Fibroblast of lung (primary cell): ENCODE data around the gene RTN4RL2. TPM values are rescaled to one million over a fixed set of nuclear protein-coding genes. Genes with fewer than 3 reads are reported as not detected.

Experiments used
- DNase-seq, 2 donors: peaks; one replicate each; pipeline versions ENCODE4 v3.0.0 to v3.0.0-alpha.2; 2010; ENCODE audit warnings: low read depth in 2 of 2
- H2AFZ ChIP-seq: 2 replicates; pipeline ENCODE4 v1.5.1; 2012; ENCODE audit warnings: low read length, control low read depth, inconsistent platforms
- H3K27ac ChIP-seq: 2 replicates; pipeline ENCODE4 v1.5.1; 2011; ENCODE audit warnings: low read length, control low read depth; ENCODE audit not compliant: insufficient read depth
- H3K27me3 ChIP-seq: 2 replicates; pipeline ENCODE4 v1.5.1; 2011; ENCODE audit warnings: mild to moderate bottlenecking, low read length; ENCODE audit not compliant: control insufficient read depth, insufficient read depth
- H3K36me3 ChIP-seq: 2 replicates; pipeline ENCODE4 v1.5.1; 2011; ENCODE audit warnings: low read length; ENCODE audit not compliant: control insufficient read depth, insufficient read depth
- H3K4me1 ChIP-seq: 2 replicates; pipeline ENCODE4 v1.5.1; 2011; ENCODE audit warnings: low read length; ENCODE audit not compliant: control insufficient read depth, insufficient read depth; ENCODE audit errors: extremely low read depth
- H3K4me2 ChIP-seq: 2 replicates; pipeline ENCODE4 v1.5.1; 2011; ENCODE audit warnings: low read length, control low read depth; ENCODE audit not compliant: insufficient read depth; ENCODE audit errors: extremely low read depth
- H3K4me3 ChIP-seq, 4 experiments: fragments of 200-600 bp in 1 of 4; sonication (generic) in 1 of 4; replicated peaks in 1 of 4; 2 replicates each; pipeline ENCODE4 v1.5.1; 2011 to 2016; ENCODE audit warnings: low read length in 4 of 4, low read depth in 3 of 4, mild to moderate bottlenecking in 3 of 4, control low read depth in 2 of 4, inconsistent platforms in 1 of 4, mixed read lengths in 1 of 4; ENCODE audit not compliant: insufficient read depth in 1 of 4; ENCODE audit errors: control extremely low read depth in 1 of 4
- H3K79me2 ChIP-seq: 2 replicates; pipeline ENCODE4 v1.5.1; 2012; ENCODE audit warnings: mild to moderate bottlenecking, low read length, inconsistent platforms; ENCODE audit not compliant: control insufficient read depth, insufficient read depth
- H3K9ac ChIP-seq: 2 replicates; pipeline ENCODE4 v1.5.1; 2011; ENCODE audit warnings: mild to moderate bottlenecking, low read length, control low read depth; ENCODE audit not compliant: insufficient read depth
- H3K9me3 ChIP-seq: 2 replicates; pipeline ENCODE4 v1.5.1; 2012; ENCODE audit warnings: low read depth, low read length; ENCODE audit not compliant: control insufficient read depth, insufficient read depth
- H4K20me1 ChIP-seq: 2 replicates; pipeline ENCODE4 v1.5.1; 2011; ENCODE audit warnings: low read length; ENCODE audit not compliant: control insufficient read depth, insufficient read depth; ENCODE audit errors: extremely low read depth
- EZH2 ChIP-seq: IDR thresholded peaks from 2 replicates; pipeline ENCODE4 v1.5.1; 2012; ENCODE audit warnings: low read length, control low read depth, mild to moderate bottlenecking; ENCODE audit errors: missing control alignments
- polyA plus RNA-seq, 2 donors: library from polyadenylated mRNA; depleted of rRNA in 1 of 2; stranded (reverse) in 1 of 2; unstranded in 1 of 2; fragments of >200 nt; gene quantifications; 2 replicates each; pipeline ENCODE4 v1.2.1, GENCODE V29; 2011 to 2012; ENCODE audit warnings: missing spikeins in 1 of 2
- total RNA-seq: library from RNA; depleted of rRNA; stranded (reverse); fragments of >200 nt; gene quantifications from 2 replicates; pipeline ENCODE4 v1.2.1, GENCODE V29; 2014
- TF ChIP-seq, protein P1 (sequence below), 2 donors: IDR thresholded peaks in 1 of 2; conservative IDR thresholded peaks in 1 of 2; 1 replicate in 1 of 2; 2 replicates in 1 of 2; pipeline ENCODE4 v1.5.1; 2011 to 2012; ENCODE audit warnings: low read length in 2 of 2, control low read depth in 1 of 2, inconsistent platforms in 1 of 2, low read depth in 1 of 2, mild to moderate bottlenecking in 1 of 2

Gene RTN4RL2
- total and polyA plus RNA-seq, 2 donors (not counting 1 experiment from before 2014, with no cell fraction given) = 0.17 to 0.27 TPM

DNA sequence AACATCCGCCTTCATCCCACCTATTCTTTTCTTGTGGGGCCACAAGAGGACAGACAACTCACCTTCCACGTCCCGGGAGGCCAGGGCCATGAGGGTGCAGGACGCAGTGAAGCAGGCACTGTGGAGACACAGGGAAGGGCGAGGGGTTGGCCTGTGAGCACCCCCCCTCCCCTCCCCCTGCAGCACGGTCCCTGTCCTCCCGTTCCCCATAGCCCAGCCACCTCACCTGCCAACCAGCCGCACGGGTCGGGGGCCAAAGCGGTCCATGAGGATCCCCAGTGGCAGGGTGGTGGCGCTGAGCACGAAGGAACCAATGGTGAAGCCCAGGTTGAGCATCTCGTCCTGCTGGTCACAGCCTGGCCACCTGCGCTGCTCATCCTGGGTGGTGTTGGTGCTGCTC, 40.6 kb downstream of the RTN4RL2 start:
- no peaks in the 10 kb centered on the region for H3K27me3 ChIP-seq
- H3K36me3 ChIP-seq = peaks cover 4% of the 10 kb centered on the region
- H3K4me1 ChIP-seq = peaks cover 7% of the 10 kb centered on the region
- H3K27ac ChIP-seq = no peak overlapping the region
- H3K9me3 ChIP-seq = no peaks in the 10 kb centered on the region
- no peak overlapping the region for H3K4me2 ChIP-seq
- TF ChIP-seq, protein P1, sequence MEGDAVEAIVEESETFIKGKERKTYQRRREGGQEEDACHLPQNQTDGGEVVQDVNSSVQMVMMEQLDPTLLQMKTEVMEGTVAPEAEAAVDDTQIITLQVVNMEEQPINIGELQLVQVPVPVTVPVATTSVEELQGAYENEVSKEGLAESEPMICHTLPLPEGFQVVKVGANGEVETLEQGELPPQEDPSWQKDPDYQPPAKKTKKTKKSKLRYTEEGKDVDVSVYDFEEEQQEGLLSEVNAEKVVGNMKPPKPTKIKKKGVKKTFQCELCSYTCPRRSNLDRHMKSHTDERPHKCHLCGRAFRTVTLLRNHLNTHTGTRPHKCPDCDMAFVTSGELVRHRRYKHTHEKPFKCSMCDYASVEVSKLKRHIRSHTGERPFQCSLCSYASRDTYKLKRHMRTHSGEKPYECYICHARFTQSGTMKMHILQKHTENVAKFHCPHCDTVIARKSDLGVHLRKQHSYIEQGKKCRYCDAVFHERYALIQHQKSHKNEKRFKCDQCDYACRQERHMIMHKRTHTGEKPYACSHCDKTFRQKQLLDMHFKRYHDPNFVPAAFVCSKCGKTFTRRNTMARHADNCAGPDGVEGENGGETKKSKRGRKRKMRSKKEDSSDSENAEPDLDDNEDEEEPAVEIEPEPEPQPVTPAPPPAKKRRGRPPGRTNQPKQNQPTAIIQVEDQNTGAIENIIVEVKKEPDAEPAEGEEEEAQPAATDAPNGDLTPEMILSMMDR (conservative IDR thresholded peaks at IDR 0.05 in 1 of 2, IDR thresholded peaks at IDR 0.05 in 1 of 2; ENCODE audit: low read depth in 1 of 2, low read length in 2 of 2) = no peak
- TF ChIP-seq EZH2 = no peak
- H2AFZ ChIP-seq = no peak overlapping the region
- H3K79me2 ChIP-seq = no peaks in the 10 kb centered on the region
- no peaks in the 10 kb centered on the region for H4K20me1 ChIP-seq
- H3K4me3 ChIP-seq = no peak overlapping the region
- H3K9ac ChIP-seq = no peak overlapping the region
- DNase-seq = no peak

DNA sequence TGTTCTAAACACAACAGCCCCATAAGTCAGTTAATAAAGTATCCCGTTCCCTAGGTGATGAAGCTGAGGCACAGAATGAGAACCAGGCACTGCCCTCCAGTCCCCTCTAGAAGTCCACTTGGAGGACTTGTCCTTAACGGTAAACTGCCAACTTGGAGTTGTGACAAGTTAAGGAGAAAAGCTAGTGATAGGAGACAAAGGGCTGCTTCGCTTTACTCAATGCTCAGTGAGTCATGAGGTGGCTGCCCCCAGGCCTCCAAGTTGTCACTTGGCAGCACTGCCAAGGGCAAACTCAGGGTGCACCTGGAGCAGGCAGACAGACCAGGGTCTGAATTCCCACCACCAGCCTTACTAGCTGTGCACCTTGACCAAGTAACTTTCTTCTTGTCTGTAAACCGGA, 41.6 kb downstream of the RTN4RL2 start:
- peaks cover 7% of the 10 kb centered on the region for H3K4me1 ChIP-seq
- no peak overlapping the region for H3K4me3 ChIP-seq
- no peaks in the 10 kb centered on the region for H3K79me2 ChIP-seq
- DNase-seq = peak in 1 of 2 donors; percentile 8
- TF ChIP-seq EZH2 = no peak
- H4K20me1 ChIP-seq = no peaks in the 10 kb centered on the region
- H2AFZ ChIP-seq = no peak overlapping the region
- H3K9ac ChIP-seq = no peak overlapping the region
- peaks cover 4% of the 10 kb centered on the region for H3K36me3 ChIP-seq
- H3K9me3 ChIP-seq = no peaks in the 10 kb centered on the region
- no peaks in the 10 kb centered on the region for H3K27me3 ChIP-seq
- H3K27ac ChIP-seq = no peak overlapping the region
- no peak overlapping the region for H3K4me2 ChIP-seq

- TF ChIP-seq EZH2 = no peak
- TF ChIP-seq, protein P1 (conservative IDR thresholded peaks at IDR 0.05 in 1 of 2, IDR thresholded peaks at IDR 0.05 in 1 of 2; ENCODE audit: low read depth in 1 of 2, low read length in 2 of 2) = no peak
- Histone ChIP-seq H3K9ac (no peak overlapping the region), H2AFZ (no peak overlapping the region), H3K79me2 (no peaks in the 10 kb centered on the region), H3K4me1 (peaks cover 7% of the 10 kb centered on the region), H3K36me3 (peaks cover 4% of the 10 kb centered on the region), H3K27me3 (no peaks in the 10 kb centered on the region), H3K4me2 (no peak overlapping the region), H4K20me1 (no peaks in the 10 kb centered on the region), H3K4me3 (no peak overlapping the region), H3K9me3 (no peaks in the 10 kb centered on the region), H3K27ac (no peak overlapping the region)
- DNase-seq = no peak
These were observed 42.0 kb downstream of the RTN4RL2 start for GRCh38 chr11:57502376-57502775.
